ENCODE measurements around the gene LAIR1.
"Not testable (repeated sequence)": the region's sequence is repeated elsewhere in the genome, so short reads cannot be mapped to it uniquely, and the experiment has no call there.

LAIR1 gene

GRCh38 chr19:54376610-54377285 lies 12.0 kb upstream of the LAIR1 start:
- no peak for DNase-seq
- no peak for ATAC-seq

GRCh38 chr19:54375181-54375938 lies 10.6 kb upstream of the LAIR1 start:
- ATAC-seq: peak; percentile 10
- DNase-seq: not testable (repeated sequence)

- DNase-seq (no peak), ATAC-seq (no peak)
Measured at GRCh38 chr19:54373781-54374631, 9.3 kb upstream of the LAIR1 start.

GRCh38 chr19:54371453-54371852 lies 6.7 kb upstream of the LAIR1 start:
- DNase-seq: not testable (repeated sequence)

GRCh38 chr19:54370434-54370796 lies 5.7 kb upstream of the LAIR1 start:
- ATAC-seq: peak; percentile 81
- peak; percentile 59 for DNase-seq

More at GRCh38 chr19:54371453-54371852, 6.7 kb upstream of the LAIR1 start:
- not testable (repeated sequence) for ATAC-seq

- DNase-seq: not testable (repeated sequence)
- ATAC-seq: peak; percentile 8
Measured at GRCh38 chr19:54369688-54370433, 5.1 kb upstream of the LAIR1 start.

- ATAC-seq (no peak), DNase-seq (no peak)
Measured at GRCh38 chr19:54369082-54369687, 4.5 kb upstream of the LAIR1 start.

GRCh38 chr19:54366811-54367210 lies 2.1 kb upstream of the LAIR1 start:
- no peak for DNase-seq
- no peak for ATAC-seq

GRCh38 chr19:54365798-54366197 lies 1.1 kb upstream of the LAIR1 start:
- not testable (repeated sequence) for ATAC-seq, DNase-seq

GRCh38 chr19:54361680-54362422 lies 2.9 kb downstream of the LAIR1 start:
- ATAC-seq: peak; percentile 37
- not testable (repeated sequence) for DNase-seq

- DNase-seq (peak; percentile 78), ATAC-seq (peak; percentile 74)
Measured at GRCh38 chr19:54359149-54359820, 5.4 kb downstream of the LAIR1 start.

- no peak for ATAC-seq
- no peak for DNase-seq
Measured at GRCh38 chr19:54357381-54357780, 7.3 kb downstream of the LAIR1 start.

GRCh38 chr19:54356444-54357056 lies 8.2 kb downstream of the LAIR1 start:
- no peak for DNase-seq
- no peak for ATAC-seq

GRCh38 chr19:54355675-54356074 lies 9.1 kb downstream of the LAIR1 start:
- no peak for ATAC-seq

GRCh38 chr19:54354761-54355160 lies 10.0 kb downstream of the LAIR1 start:
- no peak for ATAC-seq
- no peak for DNase-seq

More at GRCh38 chr19:54355675-54356074, 9.1 kb downstream of the LAIR1 start:
- no peak for DNase-seq

- ATAC-seq (no peak), DNase-seq (no peak)
Measured at GRCh38 chr19:54352546-54352945, 12.2 kb downstream of the LAIR1 start.

GRCh38 chr19:54352041-54352440 lies 12.7 kb downstream of the LAIR1 start:
- DNase-seq: no peak
- ATAC-seq: no peak

- ATAC-seq (no peak), DNase-seq (no peak)
Measured at GRCh38 chr19:54351474-54351873, 13.3 kb downstream of the LAIR1 start.

- ATAC-seq: no peak
- DNase-seq: no peak
Measured at GRCh38 chr19:54345938-54346386, 18.8 kb downstream of the LAIR1 start.

- ATAC-seq (no peak), DNase-seq (no peak)
Measured at GRCh38 chr19:54343868-54344267, 20.9 kb downstream of the LAIR1 start.
